ENCODE measurements around the gene KCNA3.
"Not testable (repeated sequence)": the region's sequence is repeated elsewhere in the genome, so short reads cannot be mapped to it uniquely, and the experiment has no call there.

The KCNA3 gene

DNA sequence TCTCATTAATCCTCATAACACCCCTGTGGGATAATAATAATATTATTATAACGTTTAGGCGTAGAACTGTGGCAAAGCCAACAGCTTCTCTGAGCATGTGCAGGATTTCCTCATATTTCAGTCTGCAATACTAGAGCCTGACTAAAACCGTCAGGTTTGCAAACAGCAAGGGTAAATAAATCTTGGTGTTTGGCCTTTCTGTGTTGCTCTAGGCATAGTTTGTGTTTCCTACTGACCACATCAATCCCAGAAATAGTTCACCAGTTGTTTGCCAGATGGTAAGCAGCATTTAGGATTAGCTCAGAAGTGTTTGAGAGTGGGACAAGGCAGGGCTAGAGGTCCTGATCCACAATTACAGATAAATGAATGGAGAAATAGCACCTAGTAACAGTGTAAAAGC, 2.8 kb upstream of the KCNA3 start:
- DNase-seq (ENCODE audit: low read depth): no peak

DNA sequence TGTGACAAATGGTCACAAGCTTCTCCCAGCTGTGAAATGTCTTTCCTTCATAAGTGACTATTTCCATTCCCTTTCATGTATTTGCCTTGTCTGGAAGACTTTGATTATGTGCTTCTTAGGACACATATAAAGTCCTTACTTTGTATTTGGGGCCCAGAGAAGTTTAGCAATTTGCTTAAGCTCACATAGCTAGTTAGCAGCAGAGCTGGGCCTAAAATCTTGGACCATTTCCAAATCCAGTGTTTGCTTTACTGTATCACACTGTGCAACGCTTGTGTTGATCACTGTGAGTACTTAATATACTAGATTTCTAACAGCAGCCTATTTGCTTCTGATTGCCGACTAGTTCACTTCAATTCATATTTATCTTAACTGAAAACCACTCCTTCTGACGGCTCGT, 2.2 kb upstream of the KCNA3 start:
- no peak for DNase-seq (ENCODE audit: low read depth)

DNA sequence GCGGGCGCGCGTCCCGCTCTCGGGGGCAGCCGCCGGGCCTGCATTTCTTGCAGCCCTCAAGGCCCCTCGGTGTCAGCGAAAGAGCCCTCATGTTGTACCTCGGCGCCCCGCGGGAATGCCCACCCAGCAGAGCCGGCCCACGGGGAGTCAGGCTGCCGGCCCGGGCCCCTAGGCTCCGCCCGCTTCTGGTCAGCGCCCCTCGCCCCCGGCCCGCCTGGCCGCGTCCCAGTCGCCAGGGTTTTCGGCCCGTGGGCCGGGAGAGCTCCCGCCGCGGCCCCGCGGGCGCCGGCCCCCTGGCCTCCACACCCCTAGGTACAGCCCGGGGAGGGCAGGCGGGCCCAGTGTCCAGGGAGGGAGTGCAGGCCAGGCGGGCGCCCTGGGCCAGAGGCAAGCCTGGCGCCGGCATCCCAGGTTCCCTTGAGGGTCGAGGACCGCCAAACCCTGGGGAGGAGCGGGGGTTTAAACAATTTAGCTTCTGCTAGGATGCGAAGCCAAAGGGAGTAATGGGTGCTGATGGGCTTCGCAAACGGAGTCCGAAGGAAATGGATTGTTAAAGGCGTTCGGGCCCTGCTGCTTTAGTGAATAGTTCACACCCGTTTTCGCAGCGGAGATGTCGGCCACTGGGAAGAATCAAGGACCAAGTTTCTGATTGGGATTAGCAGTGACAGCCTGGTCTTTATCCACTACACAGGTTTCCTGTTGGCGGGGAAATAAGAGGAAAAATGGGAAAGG, 486 bp upstream of the KCNA3 start:
- DNase-seq (ENCODE audit: low read depth): no peak

DNA sequence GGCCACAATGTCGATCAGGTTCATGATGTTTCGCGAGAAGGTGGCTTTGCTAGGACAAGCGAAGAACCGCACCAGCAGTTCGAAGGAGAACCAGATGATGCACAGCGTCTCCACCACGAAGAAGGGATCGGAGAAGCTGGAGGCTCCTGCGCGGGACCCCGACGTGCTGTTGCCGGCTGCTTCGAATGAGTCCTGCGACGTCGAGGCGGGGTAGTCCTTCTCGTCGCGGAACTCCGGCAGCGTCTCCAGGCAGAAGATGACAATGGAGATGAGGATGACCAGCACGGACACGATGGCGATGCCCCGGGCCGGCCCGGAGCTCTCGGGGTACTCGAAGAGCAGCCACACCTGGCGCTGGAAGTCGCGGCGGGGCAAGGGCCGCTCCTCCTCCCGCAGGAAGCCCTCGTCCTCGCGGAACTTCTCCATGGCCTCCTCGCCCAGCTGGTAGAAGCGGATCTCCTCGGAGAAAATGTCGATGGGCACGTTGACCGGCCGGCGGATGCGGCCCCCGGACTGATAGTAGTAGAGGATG, 869 bp downstream of the KCNA3 start:
- no peak for DNase-seq (ENCODE audit: low read depth)

DNA sequence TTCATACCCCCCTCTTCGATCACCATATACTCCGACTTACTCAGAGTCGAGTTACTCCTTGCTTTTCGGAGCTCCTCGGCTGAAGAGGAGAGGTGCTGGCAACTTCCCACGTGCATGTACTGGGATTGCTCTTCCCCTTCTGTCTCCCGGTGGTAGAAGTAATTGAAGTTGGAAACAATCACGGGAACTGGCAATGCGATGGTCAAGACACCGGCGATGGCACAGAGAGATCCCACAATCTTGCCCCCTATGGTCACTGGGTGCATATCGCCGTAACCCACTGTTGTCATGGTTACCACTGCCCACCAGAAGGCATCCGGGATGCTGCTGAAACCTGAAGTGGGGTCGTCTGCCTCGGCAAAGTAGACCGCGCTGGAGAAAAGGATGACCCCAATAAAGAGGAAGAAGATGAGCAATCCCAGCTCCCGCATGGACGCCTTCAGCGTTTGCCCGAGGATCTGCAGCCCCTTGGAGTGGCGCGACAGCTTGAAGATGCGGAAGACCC, 1.5 kb downstream of the KCNA3 start:
- no peak for DNase-seq (ENCODE audit: low read depth)

DNA sequence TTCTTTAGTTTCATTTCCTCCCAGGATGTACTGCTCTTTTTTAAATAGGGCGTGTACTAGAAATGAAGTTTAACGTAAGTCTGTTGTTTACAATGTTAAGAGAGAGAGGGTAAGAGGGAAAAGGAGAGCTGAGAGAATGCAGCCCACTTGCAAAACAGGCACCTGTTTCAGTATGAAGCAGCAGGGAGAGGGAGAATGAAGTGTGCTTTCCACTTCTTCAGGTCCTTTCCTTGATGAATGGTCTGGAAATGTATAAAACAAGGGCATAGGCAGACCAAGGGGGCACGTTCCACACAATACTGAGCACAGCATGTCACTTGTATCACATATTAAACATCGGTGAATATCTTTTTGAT, 2.0 kb downstream of the KCNA3 start:
- no peak for DNase-seq (ENCODE audit: low read depth)

DNA sequence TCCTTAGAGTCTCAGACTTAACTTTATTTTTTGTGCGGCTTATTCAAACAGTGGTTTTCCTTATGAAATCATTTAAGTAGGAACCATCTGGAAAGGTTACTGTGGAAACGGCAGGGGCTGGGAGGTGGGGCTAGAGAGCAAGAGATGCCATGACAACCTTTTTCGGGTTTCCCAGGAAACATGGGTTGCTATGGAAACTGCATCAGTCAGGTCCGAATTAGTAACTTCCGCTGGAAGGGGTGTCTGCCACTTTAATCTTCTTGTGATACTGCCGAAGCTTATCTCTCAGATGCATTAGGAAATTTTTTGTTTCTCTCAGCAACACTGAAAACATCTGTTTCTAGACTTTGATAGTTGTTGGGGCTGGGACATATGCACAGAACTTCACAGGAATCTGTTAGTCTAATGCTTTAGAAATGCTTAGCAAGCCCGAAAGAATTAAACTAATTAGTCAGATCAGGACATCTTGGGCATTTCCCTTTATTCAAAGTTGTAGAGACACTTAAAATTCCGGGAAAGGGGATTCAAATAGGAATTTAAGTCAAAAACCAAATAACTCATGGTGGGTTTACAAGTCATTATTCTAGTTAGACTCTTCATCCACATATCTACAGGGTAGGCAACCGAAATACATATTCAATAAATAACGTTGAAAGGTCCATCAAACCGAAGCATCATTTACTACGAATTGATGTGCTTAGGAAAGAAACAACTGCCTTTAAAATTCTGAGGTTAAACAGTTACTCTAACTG, 2.6 kb downstream of the KCNA3 start:
- no peak for DNase-seq (ENCODE audit: low read depth)

DNA sequence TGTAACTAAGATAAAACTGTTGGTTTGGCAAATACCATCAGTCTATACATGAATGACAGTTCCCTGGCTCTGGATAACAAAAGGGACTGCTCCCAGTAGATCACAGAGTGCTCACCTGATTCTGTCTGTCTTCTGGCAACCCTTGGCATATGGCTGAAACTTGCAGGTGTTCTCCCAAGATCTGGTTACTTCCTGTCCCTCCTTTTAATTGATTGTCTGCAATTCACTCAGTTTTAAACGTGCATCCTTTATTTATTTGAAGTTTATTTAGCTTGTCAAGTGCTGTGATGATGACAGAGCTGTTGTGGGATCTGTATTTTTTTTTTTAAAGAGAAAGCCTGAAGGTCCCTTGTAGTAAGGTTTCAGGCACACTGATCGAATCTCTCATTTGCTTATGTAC, 3.4 kb downstream of the KCNA3 start:
- DNase-seq (ENCODE audit: low read depth): no peak

DNA sequence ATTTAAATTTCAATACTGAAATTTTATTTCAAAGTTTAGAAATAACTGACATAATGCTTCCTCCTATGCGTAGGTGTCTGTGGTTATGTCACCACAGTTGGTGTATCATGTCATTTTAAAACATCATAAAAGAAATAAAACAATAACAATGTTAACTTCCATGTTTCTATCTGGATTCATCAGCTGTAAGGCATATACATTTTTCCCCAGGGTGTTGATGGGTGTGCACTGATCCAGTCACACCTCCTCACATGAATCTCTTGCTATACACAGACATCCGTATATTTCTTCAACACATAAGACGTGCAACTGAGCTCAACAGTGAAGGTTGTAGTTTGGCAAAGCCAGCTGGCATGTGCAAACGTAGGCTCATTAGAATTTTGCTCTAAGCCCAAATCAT, 6.2 kb downstream of the KCNA3 start:
- no peak for DNase-seq (ENCODE audit: low read depth)

DNA sequence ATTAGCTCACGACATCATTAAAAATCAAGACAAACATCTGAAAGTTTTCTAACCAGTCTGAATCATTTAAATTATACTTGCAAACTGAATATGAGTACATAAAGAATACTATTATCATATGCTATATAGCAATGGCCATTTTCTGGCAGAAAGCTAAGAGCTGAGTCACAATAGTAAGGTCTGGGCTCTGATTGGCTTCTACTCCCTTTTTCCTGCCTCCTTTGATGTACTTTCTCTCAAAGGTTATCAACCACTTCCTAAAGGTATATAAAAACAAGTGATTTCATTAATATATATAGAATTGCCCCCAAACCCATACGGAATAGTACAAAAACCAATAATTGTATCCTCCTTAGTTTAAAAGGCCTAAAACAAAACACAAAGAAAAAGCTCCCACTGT, 7.0 kb downstream of the KCNA3 start:
- no peak for DNase-seq (ENCODE audit: low read depth)

DNA sequence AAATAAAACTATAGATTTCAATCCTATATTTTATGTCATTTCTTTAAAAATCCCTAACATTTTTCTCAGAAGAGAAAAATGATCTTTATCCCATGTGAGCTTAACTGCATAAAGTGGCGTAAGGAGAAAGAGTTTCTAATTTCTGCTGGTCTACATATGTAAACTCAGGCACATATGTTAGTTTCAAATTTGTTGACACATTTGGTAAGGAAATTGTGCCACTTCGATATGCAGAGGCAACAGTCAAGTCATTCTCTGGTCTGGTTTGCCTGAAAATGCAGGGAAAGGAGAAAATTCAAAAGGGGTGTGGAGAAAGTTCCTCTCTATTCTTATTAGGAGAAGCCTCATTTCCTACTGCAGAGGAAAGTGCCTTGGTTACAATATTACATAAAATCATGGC, 11.5 kb downstream of the KCNA3 start:
- no peak for DNase-seq (ENCODE audit: low read depth)

DNA sequence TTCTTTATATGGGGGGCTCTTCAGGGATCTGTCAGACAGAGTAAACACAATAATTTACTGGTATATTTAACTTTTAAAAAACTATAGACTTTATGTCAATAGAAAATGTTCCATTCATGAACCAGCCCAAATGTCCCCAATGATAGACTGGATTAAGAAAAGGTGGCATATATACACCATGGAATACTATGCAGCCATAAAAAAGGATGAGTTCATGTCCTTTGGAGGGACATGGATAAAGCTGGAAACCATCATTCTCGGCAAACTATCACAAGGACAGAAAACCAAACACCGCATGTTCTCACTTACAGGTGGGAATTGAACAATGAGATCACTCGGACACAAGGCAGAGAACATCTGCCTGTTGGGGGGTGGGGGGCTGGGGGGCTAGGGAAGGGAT, 15.2 kb downstream of the KCNA3 start:
- DNase-seq (ENCODE audit: low read depth): not testable (repeated sequence)

DNA sequence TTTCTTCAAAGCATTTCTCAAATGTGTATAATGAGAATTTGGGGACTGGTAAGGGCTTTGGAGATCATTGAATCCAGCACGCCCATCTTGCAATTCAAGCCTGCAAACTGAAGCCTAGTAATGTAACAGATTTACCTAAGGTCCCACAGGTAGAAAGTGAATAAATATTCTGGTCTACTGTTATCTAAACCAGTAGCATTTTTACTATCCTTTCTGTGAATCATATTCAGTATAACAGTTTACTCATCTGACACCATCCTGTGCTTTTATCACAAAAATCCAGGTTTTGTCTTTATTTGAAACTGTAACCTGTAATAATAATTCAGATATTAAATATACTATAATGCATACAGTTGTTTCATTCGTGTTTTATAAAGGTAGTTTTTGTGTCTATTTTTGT, 17.4 kb downstream of the KCNA3 start:
- DNase-seq (ENCODE audit: low read depth): no peak

DNA sequence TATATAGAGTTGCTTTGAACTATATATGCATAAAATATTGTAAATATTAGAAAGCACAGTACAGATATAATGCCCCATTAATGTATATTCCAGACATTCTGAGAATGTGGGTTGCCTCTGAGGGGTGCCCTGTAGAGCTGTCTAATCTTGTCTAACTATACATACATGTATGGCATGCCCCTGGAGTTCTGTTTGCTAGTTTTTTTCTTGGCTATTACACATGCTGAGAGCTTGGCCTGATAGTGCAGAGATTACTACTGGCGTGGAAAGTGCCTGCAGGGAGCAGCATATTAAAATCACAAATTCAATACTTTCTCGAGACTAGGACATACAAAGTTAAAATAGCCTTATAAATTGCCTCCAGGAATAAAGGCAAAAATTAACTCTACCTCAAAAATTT, 24.1 kb downstream of the KCNA3 start:
- no peak for DNase-seq (ENCODE audit: low read depth)

DNA sequence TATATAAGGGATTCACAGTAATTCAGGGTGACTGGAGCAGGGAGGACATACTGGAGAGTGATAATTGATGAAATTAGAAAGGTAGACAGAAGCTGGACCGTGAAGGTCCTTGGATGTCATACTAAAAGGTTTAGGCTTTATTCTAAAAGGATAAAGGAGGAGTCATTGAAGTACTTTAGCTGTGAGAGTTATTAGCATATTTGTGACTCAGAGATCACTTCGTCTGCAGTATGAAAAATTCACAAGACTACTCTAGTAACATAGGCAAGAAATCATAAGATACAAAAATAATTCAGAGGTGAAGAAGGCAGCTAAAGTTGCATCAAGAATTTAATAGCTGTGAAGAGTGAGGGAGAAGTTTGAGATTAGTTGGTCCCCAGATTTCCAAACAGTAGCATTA, 26.3 kb downstream of the KCNA3 start:
- DNase-seq (ENCODE audit: low read depth): no peak

DNA sequence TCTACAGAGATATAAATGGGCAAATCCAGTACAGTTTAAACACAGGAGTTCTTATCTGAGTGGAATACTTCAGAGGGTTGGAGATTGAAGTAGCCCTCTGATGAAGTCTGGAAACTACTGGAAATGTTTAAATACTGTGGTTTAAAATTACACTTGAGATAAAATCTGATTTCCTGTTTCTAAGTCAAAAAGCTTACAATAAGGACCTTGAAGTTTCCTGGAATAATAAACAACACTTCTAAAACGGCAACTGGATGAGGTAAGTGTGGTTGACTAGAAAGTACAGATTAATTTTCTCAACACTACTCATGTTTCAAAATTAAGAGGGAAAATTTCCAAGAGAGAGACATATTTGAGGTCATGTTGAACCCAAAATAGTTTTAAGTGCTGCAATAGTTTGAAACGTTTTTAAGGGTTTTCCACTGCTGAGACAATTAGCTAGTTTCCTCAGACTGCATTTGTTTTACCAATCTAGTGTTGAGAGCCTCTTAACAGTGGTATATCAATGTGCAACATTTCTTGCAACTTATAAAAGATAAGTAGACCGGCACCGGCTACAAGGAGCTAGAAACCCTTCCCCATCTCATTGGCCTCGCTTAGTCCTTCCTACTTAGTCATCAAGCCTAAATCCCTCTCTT, 27.4 kb downstream of the KCNA3 start:
- DNase-seq (ENCODE audit: low read depth): no peak

DNA sequence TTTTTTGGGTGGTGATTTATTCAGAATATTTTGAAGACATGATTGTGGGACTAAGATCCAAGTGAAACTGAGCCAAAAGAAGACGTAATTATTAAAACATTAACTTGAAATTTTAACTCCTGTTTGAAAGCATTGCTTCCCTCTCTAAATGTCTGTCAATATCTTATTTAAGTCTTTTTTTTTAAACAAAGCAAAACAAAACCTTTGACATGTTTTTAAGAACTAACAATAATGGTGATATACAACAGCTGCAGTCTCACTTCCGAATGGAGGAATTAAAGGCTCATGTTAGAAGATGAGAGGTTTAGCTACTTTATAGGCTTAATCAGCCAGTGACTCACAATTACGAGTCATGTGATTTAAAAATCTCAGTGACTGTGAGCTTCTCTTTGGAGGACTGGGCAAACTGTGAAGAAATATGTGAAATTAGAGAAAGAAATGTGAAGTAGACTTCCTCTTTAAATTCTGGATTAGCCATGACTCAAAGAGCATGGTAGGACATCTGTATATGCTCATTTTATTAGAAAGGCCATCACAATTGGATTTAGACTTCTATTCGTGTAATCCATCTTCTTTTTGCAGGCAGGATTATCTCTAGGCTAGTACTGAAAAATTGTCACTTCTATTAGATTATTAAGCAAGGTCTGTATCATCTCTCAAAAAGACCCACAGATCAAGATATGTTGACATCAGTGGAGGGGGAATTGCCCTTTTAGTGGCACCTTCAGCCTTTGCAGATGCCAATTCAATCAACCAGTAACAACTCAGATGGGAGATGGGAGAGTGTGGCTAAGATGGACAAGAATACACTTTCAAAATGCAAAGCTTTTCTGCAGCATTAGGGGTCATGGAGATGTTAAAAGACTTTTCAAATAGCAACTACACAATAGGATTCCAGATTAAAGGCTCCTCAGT, 28.7 kb downstream of the KCNA3 start:
- DNase-seq (ENCODE audit: low read depth): peak; percentile 18

DNA sequence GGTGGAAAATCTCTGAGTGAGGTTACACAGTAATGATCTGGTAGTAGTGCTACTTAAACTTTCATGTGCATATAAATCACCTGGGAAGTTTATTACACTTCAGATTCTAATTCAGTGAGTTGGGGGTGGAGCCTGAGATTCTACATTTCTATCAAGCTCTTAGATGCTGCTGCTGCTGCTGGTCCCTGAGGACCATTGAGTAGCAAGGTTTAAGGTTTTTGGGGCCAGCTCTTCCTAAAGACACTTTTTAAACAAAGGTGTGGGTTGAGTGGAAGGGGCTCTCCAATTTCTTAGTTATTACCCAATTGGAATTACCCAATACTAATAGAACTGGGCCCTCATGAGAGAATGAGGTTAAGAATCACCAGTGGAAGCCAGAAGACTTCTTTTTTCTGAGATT, 29.5 kb downstream of the KCNA3 start:
- DNase-seq (ENCODE audit: low read depth): no peak

DNA sequence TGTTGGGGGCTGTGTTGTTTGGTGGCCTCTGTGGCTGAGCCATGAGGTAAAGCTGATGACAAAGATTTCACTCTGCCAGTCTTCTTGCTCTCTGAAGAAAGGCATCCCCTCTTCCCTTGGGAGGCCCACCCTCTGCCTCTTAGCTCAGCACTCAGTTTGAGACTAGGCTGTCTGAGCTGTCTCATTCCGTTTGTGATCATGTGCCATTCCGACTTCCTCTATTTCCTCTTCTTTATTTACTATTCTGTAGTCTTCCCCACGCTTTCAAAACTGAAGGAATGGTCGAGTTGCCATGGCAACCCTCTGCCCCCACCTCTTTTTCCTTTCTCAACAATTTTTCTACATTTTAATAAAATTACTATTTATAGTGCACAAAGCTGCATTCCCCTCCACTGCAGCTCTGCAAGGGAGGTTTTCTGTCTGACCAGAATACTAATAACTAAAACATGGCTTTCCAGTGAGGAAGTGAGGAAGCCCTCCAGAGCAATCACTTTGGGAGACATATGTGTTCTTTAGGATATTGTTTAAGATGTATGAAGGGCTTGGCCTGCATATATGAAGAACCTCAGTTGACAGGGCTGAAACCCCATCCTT, 30.8 kb downstream of the KCNA3 start:
- no peak for DNase-seq (ENCODE audit: low read depth)

DNA sequence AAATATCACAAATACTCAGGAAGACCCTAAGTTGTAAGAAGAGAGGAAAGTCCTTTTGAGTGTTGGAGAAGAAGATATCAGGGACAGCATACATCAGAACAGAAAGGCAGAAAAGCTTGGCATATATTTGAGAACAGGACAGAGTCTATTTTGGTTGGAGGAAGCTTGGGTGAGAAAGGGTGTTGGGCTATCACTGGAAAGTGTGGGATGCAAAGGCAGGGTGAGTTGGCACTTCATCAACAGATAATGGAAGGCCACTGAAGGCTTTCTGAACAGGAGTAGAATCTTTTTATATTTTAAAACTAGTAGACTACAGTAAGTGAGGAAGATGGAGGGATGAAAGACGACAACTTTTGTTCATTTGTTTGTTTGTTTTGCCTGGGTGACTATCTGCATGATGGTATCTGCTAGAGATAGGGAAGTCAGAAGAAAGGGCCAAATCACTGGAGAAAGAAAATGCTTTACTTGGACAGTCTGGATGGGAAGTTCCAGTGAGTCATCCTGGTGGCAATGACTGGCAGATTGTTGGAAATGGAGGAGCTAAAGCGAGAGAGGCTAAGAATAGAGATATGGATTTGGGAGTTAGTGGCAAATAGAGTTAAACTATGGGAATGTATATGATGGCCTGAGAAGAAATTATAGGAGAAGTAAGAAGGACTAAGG, 34.9 kb downstream of the KCNA3 start:
- no peak for DNase-seq (ENCODE audit: low read depth)

DNA sequence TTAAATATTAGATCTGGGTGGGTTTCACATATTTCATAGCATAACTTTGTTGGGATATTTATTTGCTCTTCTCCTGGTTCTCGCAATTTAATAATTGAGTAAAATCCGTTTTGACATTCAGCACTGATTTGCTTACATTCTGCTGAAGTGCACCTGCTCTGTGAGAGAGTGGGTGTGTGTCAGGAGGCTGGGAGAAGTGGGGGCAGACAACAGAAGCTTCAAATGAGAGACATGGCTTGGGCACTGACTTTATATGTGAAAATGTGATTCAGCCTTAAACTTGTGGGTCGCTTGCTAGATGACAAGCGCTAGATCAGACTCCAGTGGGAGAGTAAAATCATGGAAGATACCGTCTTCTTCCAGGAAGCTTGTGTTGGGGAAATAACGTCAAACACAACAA, 36.2 kb downstream of the KCNA3 start:
- DNase-seq (ENCODE audit: low read depth): no peak

Data from GM04503 (cell line).